Fibroblast of lung (primary cell): ENCODE data around the gene DHH. TPM values are rescaled to one million over a fixed set of nuclear protein-coding genes. Genes with fewer than 3 reads are reported as not detected.

Experiments used
- DNase-seq, 2 donors: peaks; one replicate each; pipeline versions ENCODE4 v3.0.0 to v3.0.0-alpha.2; 2010; ENCODE audit warnings: low read depth in 2 of 2
- H2AFZ ChIP-seq: 2 replicates; pipeline ENCODE4 v1.5.1; 2012; ENCODE audit warnings: low read length, control low read depth, inconsistent platforms
- H3K27ac ChIP-seq: 2 replicates; pipeline ENCODE4 v1.5.1; 2011; ENCODE audit warnings: low read length, control low read depth; ENCODE audit not compliant: insufficient read depth
- H3K27me3 ChIP-seq: 2 replicates; pipeline ENCODE4 v1.5.1; 2011; ENCODE audit warnings: mild to moderate bottlenecking, low read length; ENCODE audit not compliant: control insufficient read depth, insufficient read depth
- H3K36me3 ChIP-seq: 2 replicates; pipeline ENCODE4 v1.5.1; 2011; ENCODE audit warnings: low read length; ENCODE audit not compliant: control insufficient read depth, insufficient read depth
- H3K4me1 ChIP-seq: 2 replicates; pipeline ENCODE4 v1.5.1; 2011; ENCODE audit warnings: low read length; ENCODE audit not compliant: control insufficient read depth, insufficient read depth; ENCODE audit errors: extremely low read depth
- H3K4me2 ChIP-seq: 2 replicates; pipeline ENCODE4 v1.5.1; 2011; ENCODE audit warnings: low read length, control low read depth; ENCODE audit not compliant: insufficient read depth; ENCODE audit errors: extremely low read depth
- H3K4me3 ChIP-seq, 4 experiments: fragments of 200-600 bp in 1 of 4; sonication (generic) in 1 of 4; replicated peaks in 1 of 4; 2 replicates each; pipeline ENCODE4 v1.5.1; 2011 to 2016; ENCODE audit warnings: low read length in 4 of 4, low read depth in 3 of 4, mild to moderate bottlenecking in 3 of 4, control low read depth in 2 of 4, inconsistent platforms in 1 of 4, mixed read lengths in 1 of 4; ENCODE audit not compliant: insufficient read depth in 1 of 4; ENCODE audit errors: control extremely low read depth in 1 of 4
- H3K79me2 ChIP-seq: 2 replicates; pipeline ENCODE4 v1.5.1; 2012; ENCODE audit warnings: mild to moderate bottlenecking, low read length, inconsistent platforms; ENCODE audit not compliant: control insufficient read depth, insufficient read depth
- H3K9ac ChIP-seq: 2 replicates; pipeline ENCODE4 v1.5.1; 2011; ENCODE audit warnings: mild to moderate bottlenecking, low read length, control low read depth; ENCODE audit not compliant: insufficient read depth
- H3K9me3 ChIP-seq: 2 replicates; pipeline ENCODE4 v1.5.1; 2012; ENCODE audit warnings: low read depth, low read length; ENCODE audit not compliant: control insufficient read depth, insufficient read depth
- H4K20me1 ChIP-seq: 2 replicates; pipeline ENCODE4 v1.5.1; 2011; ENCODE audit warnings: low read length; ENCODE audit not compliant: control insufficient read depth, insufficient read depth; ENCODE audit errors: extremely low read depth
- CTCF ChIP-seq, 2 donors: IDR thresholded peaks in 1 of 2; conservative IDR thresholded peaks in 1 of 2; 1 replicate in 1 of 2; 2 replicates in 1 of 2; pipeline ENCODE4 v1.5.1; 2011 to 2012; ENCODE audit warnings: low read length in 2 of 2, control low read depth in 1 of 2, inconsistent platforms in 1 of 2, low read depth in 1 of 2, mild to moderate bottlenecking in 1 of 2
- EZH2 ChIP-seq: IDR thresholded peaks from 2 replicates; pipeline ENCODE4 v1.5.1; 2012; ENCODE audit warnings: low read length, control low read depth, mild to moderate bottlenecking; ENCODE audit errors: missing control alignments
- polyA plus RNA-seq, 2 donors: library from polyadenylated mRNA; depleted of rRNA in 1 of 2; stranded (reverse) in 1 of 2; unstranded in 1 of 2; fragments of >200 nt; gene quantifications; 2 replicates each; pipeline ENCODE4 v1.2.1, GENCODE V29; 2011 to 2012; ENCODE audit warnings: missing spikeins in 1 of 2
- total RNA-seq: library from RNA; depleted of rRNA; stranded (reverse); fragments of >200 nt; gene quantifications from 2 replicates; pipeline ENCODE4 v1.2.1, GENCODE V29; 2014

The DHH gene
- total and polyA plus RNA-seq, 2 donors (not counting 1 experiment from before 2014, with no cell fraction given): under 0.01 to 0.01 TPM

- H3K4me2 ChIP-seq: no peak overlapping the region
- no peak for TF ChIP-seq CTCF (conservative IDR thresholded peaks at IDR 0.05 in 1 of 2, IDR thresholded peaks at IDR 0.05 in 1 of 2; ENCODE audit: low read depth in 1 of 2, low read length in 2 of 2)
- no peak for TF ChIP-seq EZH2
- H3K9me3 ChIP-seq: no peaks in the 10 kb centered on the region
Observed at GRCh38 chr12:49054524-49054923, 40.1 kb downstream of the DHH start.

DNA sequence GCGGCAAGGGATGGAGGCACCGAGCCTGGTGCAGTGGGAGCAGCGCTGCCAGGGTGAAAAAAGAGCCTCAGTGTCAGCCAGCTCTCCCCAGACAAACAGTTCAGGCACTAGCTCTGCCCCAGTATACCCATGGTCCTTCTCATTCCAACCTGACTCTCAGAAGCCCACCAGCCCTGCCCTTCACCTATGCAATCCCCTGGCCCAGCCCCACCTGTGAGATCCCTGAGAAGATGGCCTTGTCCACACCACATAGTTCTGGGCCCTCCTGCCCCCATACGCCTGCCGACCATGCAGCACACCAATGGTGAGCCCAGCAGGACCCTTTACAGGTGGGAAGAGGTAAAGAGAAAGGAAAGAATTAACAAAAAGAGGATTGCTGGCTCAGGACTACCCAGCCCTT, 40.5 kb downstream of the DHH start:
- TF ChIP-seq CTCF (conservative IDR thresholded peaks at IDR 0.05 in 1 of 2, IDR thresholded peaks at IDR 0.05 in 1 of 2; ENCODE audit: low read depth in 1 of 2, low read length in 2 of 2) (no peak), EZH2 (no peak)
- Histone ChIP-seq H2AFZ (no peak overlapping the region), H3K4me3 (no peak overlapping the region), H3K36me3 (peaks cover 40% of the 10 kb centered on the region), H3K9ac (no peak overlapping the region), H3K4me2 (no peak overlapping the region), H3K9me3 (no peaks in the 10 kb centered on the region), H3K27ac (no peak overlapping the region), H3K4me1 (peaks cover 11% of the 10 kb centered on the region), H3K27me3 (no peaks in the 10 kb centered on the region), H3K79me2 (peaks cover 62% of the 10 kb centered on the region), H4K20me1 (peaks cover 8% of the 10 kb centered on the region)
- DNase-seq: no peak

More at GRCh38 chr12:49054524-49054923, 40.1 kb downstream of the DHH start:
- Histone ChIP-seq H3K27ac (no peak overlapping the region), H3K79me2 (peaks cover 66% of the 10 kb centered on the region), H3K27me3 (no peaks in the 10 kb centered on the region), H3K4me1 (peaks cover 11% of the 10 kb centered on the region), H2AFZ (no peak overlapping the region), H3K9ac (no peak overlapping the region), H3K36me3 (peaks cover 38% of the 10 kb centered on the region), H4K20me1 (peaks cover 8% of the 10 kb centered on the region), H3K4me3 (no peak overlapping the region)
- no peak for DNase-seq

GRCh38 chr12:49052451-49053208, 42.0 kb downstream of the DHH start:
- Histone ChIP-seq H3K27me3 (no peaks in the 10 kb centered on the region), H3K4me3 (no peak overlapping the region), H3K27ac (no peak overlapping the region), H3K79me2 (peaks cover 47% of the 10 kb centered on the region), H3K4me2 (no peak overlapping the region), H3K4me1 (peaks cover 9% of the 10 kb centered on the region), H3K36me3 (peaks cover 51% of the 10 kb centered on the region), H2AFZ (no peak overlapping the region), H3K9ac (no peak overlapping the region), H3K9me3 (no peaks in the 10 kb centered on the region), H4K20me1 (peaks cover 6% of the 10 kb centered on the region)
- DNase-seq: no peak
- TF ChIP-seq EZH2 (no peak), CTCF (conservative IDR thresholded peaks at IDR 0.05 in 1 of 2, IDR thresholded peaks at IDR 0.05 in 1 of 2; ENCODE audit: low read depth in 1 of 2, low read length in 2 of 2) (no peak)
